ENCODE measurements around the gene RXFP4. TPM values are rescaled to one million over a fixed set of nuclear protein-coding genes. Genes with fewer than 3 reads are reported as not detected.

The RXFP4 gene
- total and polyA plus RNA-seq, 9 of the 15 experiments (the other 6 are each of a cell fraction or from before 2014, with no cell fraction given), result 0.64 TPM; not detected in 8

DNA sequence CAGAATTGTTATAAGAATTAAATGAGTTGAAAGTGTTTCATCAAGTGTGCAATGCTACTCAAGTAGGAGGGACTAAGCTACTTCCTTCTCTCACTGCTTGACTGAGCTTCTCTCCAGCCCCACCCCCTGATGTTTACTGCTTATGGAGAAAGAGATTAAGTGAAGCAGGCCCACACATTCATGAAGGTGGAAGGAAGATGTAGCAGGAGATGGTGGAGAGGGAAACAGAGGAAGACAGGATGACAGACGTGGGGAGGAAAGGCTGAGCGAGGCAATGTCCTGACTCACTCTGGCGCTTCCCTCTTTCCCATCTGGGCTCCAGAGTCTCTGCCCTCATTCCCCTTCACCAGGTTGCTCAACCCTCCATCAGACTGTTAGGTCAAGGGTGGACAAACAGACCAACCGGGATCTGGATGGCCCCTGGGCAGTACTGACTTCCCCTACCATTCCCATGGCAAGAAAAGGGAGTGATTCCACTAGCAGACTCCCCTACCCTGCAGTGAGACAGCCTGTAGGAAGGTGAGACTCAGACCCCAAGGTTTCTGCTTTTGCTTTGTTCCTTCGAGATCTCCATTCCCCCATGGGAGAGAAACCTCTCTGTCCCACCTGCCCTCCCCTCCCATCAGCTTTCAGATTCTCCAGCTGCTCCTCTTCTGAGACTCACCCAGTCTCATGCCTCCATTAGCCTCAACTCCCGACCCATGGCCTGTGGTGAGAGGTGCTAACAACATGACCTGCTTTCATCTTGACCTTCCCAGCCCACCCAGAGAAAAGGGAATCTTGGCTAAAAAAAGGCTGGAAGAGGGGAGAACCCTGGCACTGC lies 40.0 kb downstream of the RXFP4 start (continued):
- TF ChIP-seq, protein P1, sequence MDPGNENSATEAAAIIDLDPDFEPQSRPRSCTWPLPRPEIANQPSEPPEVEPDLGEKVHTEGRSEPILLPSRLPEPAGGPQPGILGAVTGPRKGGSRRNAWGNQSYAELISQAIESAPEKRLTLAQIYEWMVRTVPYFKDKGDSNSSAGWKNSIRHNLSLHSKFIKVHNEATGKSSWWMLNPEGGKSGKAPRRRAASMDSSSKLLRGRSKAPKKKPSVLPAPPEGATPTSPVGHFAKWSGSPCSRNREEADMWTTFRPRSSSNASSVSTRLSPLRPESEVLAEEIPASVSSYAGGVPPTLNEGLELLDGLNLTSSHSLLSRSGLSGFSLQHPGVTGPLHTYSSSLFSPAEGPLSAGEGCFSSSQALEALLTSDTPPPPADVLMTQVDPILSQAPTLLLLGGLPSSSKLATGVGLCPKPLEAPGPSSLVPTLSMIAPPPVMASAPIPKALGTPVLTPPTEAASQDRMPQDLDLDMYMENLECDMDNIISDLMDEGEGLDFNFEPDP (CRISPR knock-in tag; IDR thresholded peaks at IDR 0.05), result no peak
- TF ChIP-seq ARID1B (IDR thresholded peaks at IDR 0.05), result peak; percentile 44; the same call in 1 of the 2 replicates
- TF ChIP-seq MAX (CRISPR knock-in tag; IDR thresholded peaks at IDR 0.05), result 0 out of 2 replicates have a peak, but pooled peaks have one; percentile 14
- TF ChIP-seq GATAD2B (IDR thresholded peaks at IDR 0.05; ENCODE audit: borderline replicate concordance), result no peak
- TF ChIP-seq BACH1 (tag; IDR thresholded peaks at IDR 0.05), result peak; percentile 45; the same call in 1 of the 2 replicates
- no peak for TF ChIP-seq NCOA4 (IDR thresholded peaks at IDR 0.05; ENCODE audit: partially characterized antibody)
- TF ChIP-seq XRCC4 (IDR thresholded peaks at IDR 0.05; ENCODE audit: extremely low read depth, insufficient read depth, insufficient read length), result no peak
- peak; percentile 27; the same call in 1 of the 2 replicates for TF ChIP-seq SPI1 (IDR thresholded peaks at IDR 0.05; ENCODE audit: borderline replicate concordance, low read depth, low read length)
- TF ChIP-seq CSDE1 (IDR thresholded peaks at IDR 0.05), result no peak
- TF ChIP-seq ARID4B (CRISPR knock-in tag; IDR thresholded peaks at IDR 0.05), result no peak
- TF ChIP-seq NRF1 (conservative IDR thresholded peaks at IDR 0.05 in 1 of 2, IDR thresholded peaks at IDR 0.05 in 1 of 2), result 0 out of 4 replicates have a peak, but pooled peaks of 1 of the 2 experiments have one; percentile 16
- no peak for TF ChIP-seq PTBP1 (IDR thresholded peaks at IDR 0.05; ENCODE audit: low read depth, low read length)
- TF ChIP-seq, protein P2, sequence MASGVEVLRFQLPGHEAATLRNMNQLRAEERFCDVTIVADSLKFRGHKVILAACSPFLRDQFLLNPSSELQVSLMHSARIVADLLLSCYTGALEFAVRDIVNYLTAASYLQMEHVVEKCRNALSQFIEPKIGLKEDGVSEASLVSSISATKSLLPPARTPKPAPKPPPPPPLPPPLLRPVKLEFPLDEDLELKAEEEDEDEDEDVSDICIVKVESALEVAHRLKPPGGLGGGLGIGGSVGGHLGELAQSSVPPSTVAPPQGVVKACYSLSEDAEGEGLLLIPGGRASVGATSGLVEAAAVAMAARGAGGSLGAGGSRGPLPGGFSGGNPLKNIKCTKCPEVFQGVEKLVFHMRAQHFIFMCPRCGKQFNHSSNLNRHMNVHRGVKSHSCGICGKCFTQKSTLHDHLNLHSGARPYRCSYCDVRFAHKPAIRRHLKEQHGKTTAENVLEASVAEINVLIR (CRISPR knock-in tag; IDR thresholded peaks at IDR 0.05), result no peak
- peak in 1 of 2 experiments; percentile 44; a peak in 1 of 4 replicates for TF ChIP-seq RCOR1 (IDR thresholded peaks at IDR 0.05; ENCODE audit: borderline replicate concordance in 1 of 2, low read depth in 2 of 2, low read length in 2 of 2)
- TF ChIP-seq, protein P3, sequence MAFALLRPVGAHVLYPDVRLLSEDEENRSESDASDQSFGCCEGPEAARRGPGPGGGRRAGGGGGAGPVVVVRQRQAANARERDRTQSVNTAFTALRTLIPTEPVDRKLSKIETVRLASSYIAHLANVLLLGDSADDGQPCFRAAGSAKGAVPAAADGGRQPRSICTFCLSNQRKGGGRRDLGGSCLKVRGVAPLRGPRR (CRISPR knock-in tag; IDR thresholded peaks at IDR 0.05), result no peak
- TF ChIP-seq, protein P4, sequence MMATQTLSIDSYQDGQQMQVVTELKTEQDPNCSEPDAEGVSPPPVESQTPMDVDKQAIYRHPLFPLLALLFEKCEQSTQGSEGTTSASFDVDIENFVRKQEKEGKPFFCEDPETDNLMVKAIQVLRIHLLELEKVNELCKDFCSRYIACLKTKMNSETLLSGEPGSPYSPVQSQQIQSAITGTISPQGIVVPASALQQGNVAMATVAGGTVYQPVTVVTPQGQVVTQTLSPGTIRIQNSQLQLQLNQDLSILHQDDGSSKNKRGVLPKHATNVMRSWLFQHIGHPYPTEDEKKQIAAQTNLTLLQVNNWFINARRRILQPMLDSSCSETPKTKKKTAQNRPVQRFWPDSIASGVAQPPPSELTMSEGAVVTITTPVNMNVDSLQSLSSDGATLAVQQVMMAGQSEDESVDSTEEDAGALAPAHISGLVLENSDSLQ (IDR thresholded peaks at IDR 0.05), result peak; percentile 52; the same call in 1 of the 2 replicates
- no peak for TF ChIP-seq ZNF551 (CRISPR knock-in tag; IDR thresholded peaks at IDR 0.05)
- TF ChIP-seq ZNF143 (CRISPR knock-in tag; IDR thresholded peaks at IDR 0.05), result no peak
